GM18870 (cell line): ENCODE measurements around the gene PDZD2.

ENCODE experiments used
- ATAC-seq: cut with Tn5 transposase; IDR thresholded peaks from one replicate; pipeline ENCODE4 v1.9.1; 2021; ENCODE audit warnings: moderate library complexity; ENCODE audit not compliant: unreplicated experiment

The PDZD2 gene

GRCh38 chr5:31637851-31638250 is 1.1 kb upstream of the PDZD2 start:
- no peak for ATAC-seq

GRCh38 chr5:31638345-31638744 is 586 bp upstream of the PDZD2 start:
- no peak for ATAC-seq

GRCh38 chr5:31639481-31640411 is 815 bp downstream of the PDZD2 start:
- no peak for ATAC-seq

- ATAC-seq = no peak
Observed at GRCh38 chr5:31640573-31640972, 1.6 kb downstream of the PDZD2 start.

- ATAC-seq = no peak
Observed at GRCh38 chr5:31641059-31641458, 2.1 kb downstream of the PDZD2 start.

- ATAC-seq = no peak
Observed at GRCh38 chr5:31641575-31641974, 2.6 kb downstream of the PDZD2 start.

- no peak for ATAC-seq
Observed at GRCh38 chr5:31645420-31646081, 6.6 kb downstream of the PDZD2 start.

GRCh38 chr5:31648326-31648725 is 9.4 kb downstream of the PDZD2 start:
- no peak for ATAC-seq

GRCh38 chr5:31651241-31651640 is 12.3 kb downstream of the PDZD2 start:
- ATAC-seq = no peak

- ATAC-seq = no peak
Observed at GRCh38 chr5:31655491-31655890, 16.6 kb downstream of the PDZD2 start.

- ATAC-seq = no peak
Observed at GRCh38 chr5:31656806-31657205, 17.9 kb downstream of the PDZD2 start.

- ATAC-seq = no peak
Observed at GRCh38 chr5:31657315-31657979, 18.5 kb downstream of the PDZD2 start.

- ATAC-seq = no peak
Observed at GRCh38 chr5:31661257-31661656, 22.3 kb downstream of the PDZD2 start.

- ATAC-seq = no peak
Observed at GRCh38 chr5:31663519-31663918, 24.6 kb downstream of the PDZD2 start.

GRCh38 chr5:31664566-31664965 is 25.6 kb downstream of the PDZD2 start:
- ATAC-seq = no peak

- no peak for ATAC-seq
Observed at GRCh38 chr5:31671339-31671741, 32.4 kb downstream of the PDZD2 start.

- no peak for ATAC-seq
Observed at GRCh38 chr5:31674371-31674951, 35.5 kb downstream of the PDZD2 start.

- no peak for ATAC-seq
Observed at GRCh38 chr5:31675472-31675871, 36.5 kb downstream of the PDZD2 start.

GRCh38 chr5:31678180-31678579 is 39.2 kb downstream of the PDZD2 start:
- no peak for ATAC-seq

GRCh38 chr5:31680528-31680927 is 41.6 kb downstream of the PDZD2 start:
- no peak for ATAC-seq

GRCh38 chr5:31682025-31682424 is 43.1 kb downstream of the PDZD2 start:
- ATAC-seq = no peak
